IPS DF 4.7 (cell line): ENCODE results near the gene ZNF385A.

ENCODE experiments used
- DNase-seq: peaks from one replicate; pipeline ENCODE4 v3.0.0-alpha.2; 2013; ENCODE audit warnings: low spot score; ENCODE audit errors: extremely low read depth

Gene ZNF385A

GRCh38 chr12:54384591-54385041 is at the start of gene ZNF385A:
ZNF385A (minus strand) TSS chr12:54384733; CDS start chr12:54384514, 219 bp downstream.
- DNase-seq: no peak

- DNase-seq: no peak
Measured at GRCh38 chr12:54432815-54433164, 48.3 kb upstream of the ZNF385A start.

GRCh38 chr12:54431911-54432814 is 47.6 kb upstream of the ZNF385A start:
- no peak for DNase-seq

- DNase-seq: no peak
Measured at GRCh38 chr12:54430471-54431069, 46.0 kb upstream of the ZNF385A start.

- no peak for DNase-seq
Measured at GRCh38 chr12:54429014-54429471, 44.5 kb upstream of the ZNF385A start.

GRCh38 chr12:54428050-54429013 is 43.8 kb upstream of the ZNF385A start:
- no peak for DNase-seq

- DNase-seq: no peak
Measured at GRCh38 chr12:54427106-54427505, 42.6 kb upstream of the ZNF385A start.

- no peak for DNase-seq
Measured at GRCh38 chr12:54426690-54427089, 42.2 kb upstream of the ZNF385A start.

GRCh38 chr12:54425702-54426101 is 41.2 kb upstream of the ZNF385A start:
- DNase-seq: no peak

GRCh38 chr12:54424224-54424623 is 39.7 kb upstream of the ZNF385A start:
- no peak for DNase-seq

GRCh38 chr12:54423816-54424150 is 39.2 kb upstream of the ZNF385A start:
- DNase-seq: no peak

- no peak for DNase-seq
Measured at GRCh38 chr12:54421879-54422250, 37.3 kb upstream of the ZNF385A start.

GRCh38 chr12:54421175-54421878 is 36.8 kb upstream of the ZNF385A start:
- no peak for DNase-seq

GRCh38 chr12:54420766-54421144 is 36.2 kb upstream of the ZNF385A start:
- no peak for DNase-seq

- no peak for DNase-seq
Measured at GRCh38 chr12:54419088-54419887, 34.8 kb upstream of the ZNF385A start, which contains the start of gene ITGA5. ITGA5 (minus strand) TSS chr12:54419266; CDS start chr12:54419198, 68 bp downstream.

- DNase-seq: no peak
Measured at GRCh38 chr12:54418441-54419087, 34.0 kb upstream of the ZNF385A start.

GRCh38 chr12:54417712-54418440 is 33.3 kb upstream of the ZNF385A start:
- no peak for DNase-seq

GRCh38 chr12:54416687-54417603 is 32.4 kb upstream of the ZNF385A start:
- no peak for DNase-seq
